Activated CD4-positive, alpha-beta T cell treated with anti-CD3 and anti-CD28 coated beads, Interleukin-2, amount 10 ng/mL, durations not matched to agents 7 days and 5 days (primary cell): ENCODE results near the gene DSG2. TPM values are rescaled to one million over a fixed set of nuclear protein-coding genes. Genes with fewer than 3 reads are reported as not detected.

ENCODE experiments used
- CTCF ChIA-PET: fragments of 350-600 bp; sonication (Branson Sonifier 250); formaldehyde crosslinking; loops from one replicate; lab custom pipeline; 2021; ENCODE audit warnings: antibody characterized with exemption; lab: Charles Lee
- POLR2A ChIA-PET: fragments of 350-600 bp; sonication (Branson Sonifier 250); formaldehyde crosslinking; loops from one replicate; lab custom pipeline; 2021; ENCODE audit warnings: antibody characterized with exemption; lab: Charles Lee
- DNase-seq: peaks from one replicate; pipeline ENCODE4 v3.0.0-alpha.2; 2020
- H3K27ac Mint-ChIP-seq: one replicate; pipeline ENCODE4 v1.8.0; 2021; ENCODE audit warnings: mild to moderate bottlenecking, moderate library complexity, mixed read lengths
- H3K27me3 Mint-ChIP-seq: one replicate; pipeline ENCODE4 v1.8.0; 2021; ENCODE audit warnings: mixed read lengths
- H3K36me3 Mint-ChIP-seq: one replicate; pipeline ENCODE4 v1.8.0; 2021; ENCODE audit warnings: low read depth, mixed read lengths
- H3K4me1 Mint-ChIP-seq: one replicate; pipeline ENCODE4 v1.8.0; 2021; ENCODE audit warnings: mixed read lengths
- H3K4me3 Mint-ChIP-seq: one replicate; pipeline ENCODE4 v1.8.0; 2021; ENCODE audit warnings: mild to moderate bottlenecking, moderate library complexity, mixed read lengths
- H3K9me3 Mint-ChIP-seq: one replicate; pipeline ENCODE4 v1.8.0; 2021; ENCODE audit warnings: mixed read lengths
- total RNA-seq, 2 experiments: library from RNA; stranded (reverse); gene quantifications; one replicate each; pipeline ENCODE4 v1.2.3, GENCODE V29; 2021

Gene DSG2
- total RNA-seq, 2 experiments from 2014 or later: 1.3 to 1.6 TPM

DNA sequence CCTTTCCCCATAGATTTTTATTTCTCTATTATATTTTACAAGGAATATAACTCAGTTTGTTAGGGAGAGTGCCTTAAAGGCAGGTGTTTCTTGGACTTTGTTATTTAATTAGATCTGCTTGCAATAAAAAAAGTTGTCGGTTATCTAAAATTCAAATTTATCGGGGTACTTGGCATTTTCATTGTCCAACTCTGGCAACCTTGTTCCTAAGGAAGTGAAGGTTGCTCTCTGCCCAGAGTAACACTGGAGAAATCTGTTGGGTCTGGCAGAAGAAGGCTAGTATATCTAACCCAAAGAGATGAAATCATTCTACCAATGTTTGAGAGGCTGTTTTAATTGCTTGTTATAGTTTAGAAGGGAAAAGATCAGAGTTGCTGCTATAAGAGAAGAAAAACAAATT, 50.9 kb downstream of the DSG2 start:
- no peaks in the 10 kb centered on the region for H3K9me3 Mint-ChIP-seq
- DNase-seq: no peak
- no peak overlapping the region for H3K27ac Mint-ChIP-seq
- H3K4me3 Mint-ChIP-seq: no peak overlapping the region
- H3K36me3 Mint-ChIP-seq: no peaks in the 10 kb centered on the region
- ChIA-PET POLR2A (no interaction called here), CTCF (no interaction called here)
- H3K4me1 Mint-ChIP-seq: no peaks in the 10 kb centered on the region
- H3K27me3 Mint-ChIP-seq: peaks cover 3% of the 10 kb centered on the region

DNA sequence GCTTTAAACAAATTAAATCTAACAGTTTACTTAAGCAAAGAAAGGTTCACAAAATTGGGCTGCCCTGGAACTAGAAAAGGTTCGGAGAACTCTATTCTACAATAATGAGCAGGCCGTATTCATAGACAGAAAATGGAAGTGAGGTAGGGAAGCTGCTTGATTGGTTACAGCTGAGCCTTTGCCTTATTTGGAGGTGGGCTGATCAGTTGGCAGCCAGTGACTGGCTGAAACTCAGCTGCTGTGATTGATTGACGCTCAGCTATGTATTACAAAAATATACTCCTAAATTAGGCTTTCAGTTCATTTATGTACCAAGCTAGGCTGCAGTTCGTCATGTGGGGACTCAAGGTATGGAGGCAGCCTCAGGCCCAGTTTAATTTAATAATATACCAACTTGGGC, 51.4 kb downstream of the DSG2 start:
- DNase-seq: no peak
- Mint-ChIP-seq H3K4me3 (no peak overlapping the region), H3K9me3 (no peaks in the 10 kb centered on the region), H3K36me3 (no peaks in the 10 kb centered on the region), H3K4me1 (no peaks in the 10 kb centered on the region), H3K27me3 (peaks cover 3% of the 10 kb centered on the region), H3K27ac (no peak overlapping the region)
- POLR2A ChIA-PET: no interaction called here
- CTCF ChIA-PET: no interaction called here

DNA sequence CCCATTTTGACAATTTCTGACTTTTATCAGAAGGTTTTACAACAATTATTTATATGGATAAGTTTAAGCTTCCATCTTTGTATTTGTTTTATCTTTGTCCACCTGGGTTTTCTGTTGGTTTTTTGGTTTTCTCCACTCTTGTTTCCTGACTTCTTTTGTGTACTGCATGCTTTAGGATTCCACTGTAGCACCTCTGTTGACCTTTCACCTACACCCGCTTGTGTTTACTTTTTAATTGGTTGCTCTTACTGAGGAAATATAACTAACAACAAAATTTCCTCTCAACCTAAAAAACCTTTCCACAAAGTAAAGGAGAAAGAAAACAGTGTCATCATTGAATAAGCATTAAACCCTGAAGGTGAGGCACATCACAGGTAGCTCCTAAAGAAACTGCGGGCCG, 53.9 kb downstream of the DSG2 start:
- no peak overlapping the region for H3K27ac Mint-ChIP-seq
- ChIA-PET CTCF (no interaction called here), POLR2A (no interaction called here)
- peaks cover 3% of the 10 kb centered on the region for H3K27me3 Mint-ChIP-seq
- no peaks in the 10 kb centered on the region for H3K4me1 Mint-ChIP-seq
- DNase-seq: no peak
- no peak overlapping the region for H3K4me3 Mint-ChIP-seq
- H3K36me3 Mint-ChIP-seq: no peaks in the 10 kb centered on the region
- H3K9me3 Mint-ChIP-seq: no peaks in the 10 kb centered on the region

DNA sequence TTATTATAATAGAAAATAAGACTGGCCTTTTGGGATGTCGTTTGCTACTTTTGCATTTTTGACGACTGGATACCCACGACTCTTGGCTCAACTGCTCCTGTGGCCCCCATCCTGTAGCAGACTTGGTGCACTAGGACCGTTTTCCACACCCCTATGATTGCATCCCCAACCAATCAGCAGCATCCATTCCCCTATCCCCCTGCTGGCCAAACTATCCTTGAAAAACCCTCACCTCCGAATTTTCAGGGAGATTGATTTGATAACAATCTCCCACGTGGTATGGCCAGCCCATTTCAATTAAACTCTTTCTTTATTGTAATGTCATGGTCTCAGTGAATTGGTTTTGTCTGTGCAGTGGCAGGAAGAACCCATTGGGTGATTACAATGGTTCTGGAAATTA, 55.8 kb downstream of the DSG2 start:
- H3K9me3 Mint-ChIP-seq: no peaks in the 10 kb centered on the region
- H3K4me3 Mint-ChIP-seq: no peak overlapping the region
- H3K36me3 Mint-ChIP-seq: no peaks in the 10 kb centered on the region
- no peak overlapping the region for H3K27ac Mint-ChIP-seq
- H3K4me1 Mint-ChIP-seq: no peaks in the 10 kb centered on the region
- ChIA-PET CTCF (no interaction called here), POLR2A (no interaction called here)
- H3K27me3 Mint-ChIP-seq: peaks cover 3% of the 10 kb centered on the region
- no peak for DNase-seq

DNA sequence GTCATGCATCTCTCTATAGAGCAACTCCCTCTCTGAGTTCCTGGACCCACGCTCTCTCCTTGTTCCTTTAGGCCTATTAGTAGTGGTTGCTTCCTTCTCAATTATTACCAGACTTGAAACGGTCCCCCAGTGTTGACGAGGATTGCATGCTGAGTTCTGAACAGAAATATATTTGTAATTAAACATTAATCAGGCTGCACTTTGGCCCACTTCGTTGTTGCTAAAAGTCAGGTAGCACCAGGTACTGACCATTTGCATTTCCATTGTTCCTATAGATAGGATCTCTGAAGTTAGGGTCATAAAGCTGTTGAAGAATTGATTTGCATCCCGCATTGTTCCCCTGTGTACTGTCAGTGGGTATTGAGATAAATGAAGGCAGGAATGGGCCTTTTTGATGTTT, 56.8 kb downstream of the DSG2 start:
- no peaks in the 10 kb centered on the region for H3K4me1 Mint-ChIP-seq
- no peak overlapping the region for H3K27ac Mint-ChIP-seq
- DNase-seq: no peak
- peaks cover 3% of the 10 kb centered on the region for H3K27me3 Mint-ChIP-seq
- H3K9me3 Mint-ChIP-seq: no peaks in the 10 kb centered on the region
- ChIA-PET CTCF (no interaction called here), POLR2A (no interaction called here)
- H3K4me3 Mint-ChIP-seq: no peak overlapping the region
- no peaks in the 10 kb centered on the region for H3K36me3 Mint-ChIP-seq

DNA sequence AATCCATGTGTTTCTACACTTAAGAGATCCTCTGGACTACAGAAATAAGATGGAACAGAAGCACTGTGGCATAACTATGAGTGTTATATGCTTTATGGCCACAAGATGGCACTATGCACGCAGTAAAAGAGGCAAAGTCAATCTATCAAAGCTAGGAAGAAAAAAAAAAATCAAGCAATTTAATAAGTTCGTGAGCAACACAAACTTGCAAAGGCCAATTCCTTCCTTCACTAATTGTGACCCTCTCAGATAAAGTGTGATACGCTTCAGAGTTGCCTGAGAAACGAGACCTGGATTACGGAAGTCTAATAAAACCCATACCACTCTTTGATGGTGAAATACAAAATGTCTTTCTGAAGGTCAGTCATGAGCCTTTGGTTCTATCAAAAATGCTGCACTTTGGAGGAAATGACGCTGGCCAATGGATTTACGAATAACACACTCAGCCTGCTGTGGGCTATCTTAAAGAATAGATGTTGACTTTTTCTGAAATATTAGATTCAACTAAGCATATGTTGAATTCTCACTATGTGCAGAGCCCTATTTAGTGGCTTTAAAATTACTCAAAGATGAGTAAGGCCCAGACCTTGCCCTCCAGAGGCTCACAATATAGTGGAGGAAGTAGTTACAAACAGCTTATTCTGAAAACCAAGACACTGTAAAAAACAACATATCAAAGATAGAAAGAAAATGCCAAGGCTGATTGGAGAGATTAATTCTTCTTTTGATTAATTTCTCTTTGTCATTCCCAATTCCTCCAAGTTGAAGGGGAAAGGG, 58.2 kb downstream of the DSG2 start:
- H3K27me3 Mint-ChIP-seq: peaks cover 3% of the 10 kb centered on the region
- H3K9me3 Mint-ChIP-seq: no peaks in the 10 kb centered on the region
- H3K4me1 Mint-ChIP-seq: no peaks in the 10 kb centered on the region
- no peak overlapping the region for H3K4me3 Mint-ChIP-seq
- ChIA-PET POLR2A (no interaction called here), CTCF (interaction anchor here (1.5 to 1.7 kb wide), 2 partner anchors 10 to 166 kb away, joined by 3 to 7 read pairs; no protein-coding TSS in a partner anchor)
- H3K27ac Mint-ChIP-seq: no peak overlapping the region
- H3K36me3 Mint-ChIP-seq: no peaks in the 10 kb centered on the region
- peak; percentile 61 for DNase-seq

DNA sequence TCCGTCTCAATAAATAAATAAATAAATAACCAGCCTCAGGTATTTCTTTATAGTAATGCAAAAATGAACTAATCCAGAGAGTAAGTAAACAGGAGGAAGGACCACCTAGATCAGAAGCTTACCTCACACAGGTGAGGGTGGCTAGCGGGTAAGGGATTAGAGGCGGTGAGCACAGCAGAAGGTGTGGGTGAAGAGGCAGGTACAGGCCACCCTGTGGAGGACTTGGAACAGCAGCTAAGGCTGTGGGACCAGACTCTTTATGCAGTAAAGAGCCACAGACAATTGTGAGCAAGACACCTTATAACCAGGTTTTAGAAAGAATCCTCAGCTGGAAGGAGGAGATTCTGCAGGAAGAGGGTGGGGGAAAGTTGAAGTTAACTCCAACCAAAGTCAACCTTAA, 59.5 kb downstream of the DSG2 start:
- Mint-ChIP-seq H3K4me3 (no peak overlapping the region), H3K36me3 (no peaks in the 10 kb centered on the region), H3K27ac (no peak overlapping the region), H3K27me3 (peaks cover 3% of the 10 kb centered on the region), H3K9me3 (no peaks in the 10 kb centered on the region), H3K4me1 (no peaks in the 10 kb centered on the region)
- POLR2A ChIA-PET: no interaction called here
- no peak for DNase-seq
- CTCF ChIA-PET: interaction anchor here (1.7 kb wide), 1 partner anchor 165 kb away, joined by 7 read pairs; no protein-coding TSS in a partner anchor

DNA sequence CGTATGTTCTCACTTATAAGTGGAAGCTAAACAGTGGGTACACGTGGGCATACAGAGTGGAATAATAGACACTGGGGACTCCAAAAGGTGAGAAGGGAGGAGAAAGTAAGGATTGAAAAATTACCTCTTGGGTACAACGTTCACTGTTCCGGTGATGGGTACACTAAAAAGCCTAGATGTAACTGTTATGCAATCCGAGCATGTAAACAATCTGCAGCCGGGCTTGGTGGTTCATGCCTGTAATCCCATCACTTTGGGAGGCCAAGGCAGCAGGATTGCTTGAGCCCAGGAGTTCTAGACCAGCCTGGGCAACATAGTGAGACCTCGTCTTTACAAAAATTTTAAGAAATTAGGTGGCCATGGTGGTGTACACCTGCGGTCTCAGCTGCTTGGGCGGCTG, 60.6 kb downstream of the DSG2 start:
- ChIA-PET CTCF (no interaction called here), POLR2A (no interaction called here)
- Mint-ChIP-seq H3K9me3 (no peaks in the 10 kb centered on the region), H3K4me3 (no peak overlapping the region), H3K4me1 (no peaks in the 10 kb centered on the region), H3K36me3 (no peaks in the 10 kb centered on the region), H3K27me3 (no peaks in the 10 kb centered on the region), H3K27ac (no peak overlapping the region)
- no peak for DNase-seq

DNA sequence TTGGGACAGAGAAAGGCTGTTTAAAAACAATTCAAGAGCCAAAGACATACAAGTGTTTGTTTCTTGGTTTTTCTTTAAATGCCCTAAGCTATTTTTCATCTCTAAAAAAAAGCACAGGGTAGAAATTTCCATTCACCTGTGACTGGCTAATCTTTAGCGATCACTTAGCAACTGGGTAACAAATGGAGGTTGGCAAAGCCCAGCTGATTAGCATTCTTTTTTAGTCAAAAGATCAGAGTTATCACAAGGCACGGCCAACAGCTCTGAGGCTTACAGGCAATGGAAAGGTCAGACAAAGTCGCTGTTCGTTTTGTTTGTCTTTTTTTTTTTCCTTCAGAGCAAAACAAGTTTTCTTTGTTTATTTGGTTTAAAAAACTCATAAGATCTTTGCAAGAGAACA, 64.7 kb downstream of the DSG2 start:
- H3K27me3 Mint-ChIP-seq: no peaks in the 10 kb centered on the region
- no peaks in the 10 kb centered on the region for H3K9me3 Mint-ChIP-seq
- no peak overlapping the region for H3K4me3 Mint-ChIP-seq
- ChIA-PET POLR2A (no interaction called here), CTCF (no interaction called here)
- H3K27ac Mint-ChIP-seq: no peak overlapping the region
- H3K36me3 Mint-ChIP-seq: no peaks in the 10 kb centered on the region
- H3K4me1 Mint-ChIP-seq: no peaks in the 10 kb centered on the region
- no peak for DNase-seq

DNA sequence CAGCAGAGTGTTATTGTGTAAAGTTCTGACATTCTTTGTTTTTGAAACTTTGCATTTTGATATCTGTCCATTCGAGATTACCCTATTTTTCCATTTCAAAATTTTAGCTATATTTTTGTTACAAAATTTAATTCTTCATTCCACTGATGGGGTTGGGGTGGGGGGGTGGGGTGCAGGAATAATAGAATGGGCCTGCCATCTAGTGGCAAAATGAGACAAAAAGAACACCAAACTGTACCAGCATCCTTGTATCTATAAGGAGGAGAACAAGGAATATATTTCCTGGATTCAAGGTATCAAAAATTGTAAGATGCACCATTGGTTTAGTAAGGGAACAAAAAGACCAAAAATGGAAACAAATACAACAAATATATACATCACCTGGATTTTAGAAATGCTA, 65.8 kb downstream of the DSG2 start:
- H3K27ac Mint-ChIP-seq: no peak overlapping the region
- H3K36me3 Mint-ChIP-seq: no peaks in the 10 kb centered on the region
- POLR2A ChIA-PET: no interaction called here
- no peaks in the 10 kb centered on the region for H3K27me3 Mint-ChIP-seq
- no peaks in the 10 kb centered on the region for H3K9me3 Mint-ChIP-seq
- CTCF ChIA-PET: no interaction called here
- DNase-seq: no peak
- H3K4me1 Mint-ChIP-seq: no peaks in the 10 kb centered on the region
- H3K4me3 Mint-ChIP-seq: no peak overlapping the region

DNA sequence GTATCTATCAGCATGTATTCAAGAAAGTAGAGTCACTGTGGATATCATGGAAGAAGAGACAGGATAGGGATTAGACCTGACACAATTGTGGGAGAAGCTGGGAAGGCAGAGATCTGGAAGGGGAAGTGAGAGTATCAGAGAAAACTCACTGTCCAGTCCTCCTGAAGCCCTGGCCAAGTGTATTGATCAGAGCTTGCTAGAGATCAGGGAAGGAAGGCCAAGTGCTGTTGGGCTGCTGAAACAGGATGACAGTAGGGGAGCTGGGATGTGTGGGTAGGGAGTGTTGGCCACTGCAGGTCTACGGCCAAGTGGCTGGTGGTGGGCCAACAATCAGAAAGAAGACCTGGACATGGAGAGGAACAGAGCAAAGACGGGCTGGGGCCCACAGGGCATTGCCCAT, 67.4 kb downstream of the DSG2 start:
- ChIA-PET POLR2A (no interaction called here), CTCF (no interaction called here)
- DNase-seq: no peak
- Mint-ChIP-seq H3K9me3 (no peaks in the 10 kb centered on the region), H3K27me3 (no peaks in the 10 kb centered on the region), H3K36me3 (no peaks in the 10 kb centered on the region), H3K4me3 (no peak overlapping the region), H3K4me1 (no peaks in the 10 kb centered on the region), H3K27ac (no peak overlapping the region)

DNA sequence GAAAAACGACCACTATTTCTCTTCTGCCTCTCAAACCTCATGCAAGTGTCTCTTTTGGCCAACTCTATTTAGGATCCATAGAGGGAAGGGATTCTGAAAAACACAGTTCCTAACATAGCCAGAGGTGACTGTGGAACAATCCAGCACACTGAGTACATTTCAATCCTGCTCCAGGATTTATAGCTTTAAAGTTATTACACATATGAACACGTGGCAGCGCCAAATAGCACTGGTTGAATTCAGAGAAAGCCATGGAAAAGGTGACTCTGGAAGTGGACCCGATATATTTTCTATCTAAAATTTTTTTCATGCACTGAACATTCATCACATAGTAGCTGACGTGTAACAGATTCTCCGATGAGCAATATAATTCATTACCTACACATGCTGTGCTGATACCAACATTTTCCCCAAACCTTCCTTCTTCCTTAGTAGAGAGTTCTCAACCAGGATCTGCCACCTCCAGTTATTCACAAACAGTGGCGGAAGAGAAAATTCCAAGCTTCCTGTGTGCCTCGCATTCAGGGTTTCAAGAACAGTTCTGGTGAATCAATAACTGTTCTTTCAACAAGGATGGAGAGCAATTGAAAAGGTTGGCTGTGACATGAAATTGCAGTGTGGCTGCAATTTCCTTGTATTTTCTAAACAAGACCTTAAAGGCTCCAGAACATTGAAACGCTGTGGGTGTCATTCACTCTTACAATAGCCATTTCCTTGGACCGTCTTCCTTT, 68.0 kb downstream of the DSG2 start:
- CTCF ChIA-PET: no interaction called here
- no peak for DNase-seq
- Mint-ChIP-seq H3K36me3 (no peaks in the 10 kb centered on the region), H3K27me3 (no peaks in the 10 kb centered on the region), H3K4me3 (no peak overlapping the region), H3K9me3 (no peaks in the 10 kb centered on the region), H3K27ac (no peak overlapping the region), H3K4me1 (no peaks in the 10 kb centered on the region)
- POLR2A ChIA-PET: no interaction called here

DNA sequence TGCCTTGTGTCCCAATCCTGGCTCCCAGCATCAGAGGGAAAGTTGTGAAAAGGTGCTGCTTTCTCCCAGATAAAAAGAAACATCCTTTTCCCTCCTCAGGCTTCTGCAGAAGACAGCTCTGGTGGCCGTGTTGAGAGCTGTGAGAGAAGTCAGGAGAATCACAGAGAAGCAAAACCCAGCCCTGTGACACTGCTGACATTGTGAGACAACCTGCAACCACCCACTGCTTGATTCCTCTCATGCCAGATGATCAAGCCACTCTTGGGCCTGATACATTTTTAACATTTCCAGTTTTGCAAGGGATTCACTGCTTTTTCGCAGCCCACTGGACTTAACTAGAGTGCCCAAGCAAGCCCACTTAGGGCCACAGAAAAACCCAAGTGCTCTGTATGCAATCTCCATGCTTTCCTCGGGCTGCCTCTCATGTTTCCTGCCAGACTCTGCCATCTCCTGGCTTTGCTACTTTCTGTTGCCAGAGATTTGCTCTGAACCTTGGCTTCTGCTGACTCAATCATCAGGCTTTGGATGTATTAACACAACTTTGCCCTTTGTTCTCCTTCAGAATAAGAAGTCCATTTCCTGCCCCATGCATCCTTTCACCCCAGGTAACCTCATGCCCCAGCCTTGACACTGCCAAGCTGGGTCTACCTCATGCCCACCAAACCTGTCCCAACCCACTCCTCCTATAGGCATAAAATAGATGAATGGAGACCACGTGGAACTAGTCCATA, 68.8 kb downstream of the DSG2 start:
- no peak for DNase-seq
- H3K36me3 Mint-ChIP-seq: no peaks in the 10 kb centered on the region
- H3K9me3 Mint-ChIP-seq: no peaks in the 10 kb centered on the region
- ChIA-PET POLR2A (no interaction called here), CTCF (interaction anchor here (0.5 kb wide), 1 partner anchor 63 kb away, joined by 4 read pairs; no protein-coding TSS in a partner anchor)
- no peak overlapping the region for H3K27ac Mint-ChIP-seq
- H3K4me1 Mint-ChIP-seq: no peaks in the 10 kb centered on the region
- no peak overlapping the region for H3K4me3 Mint-ChIP-seq
- no peaks in the 10 kb centered on the region for H3K27me3 Mint-ChIP-seq
